ENCODE results near the gene MINDY1. TPM values are rescaled to one million over a fixed set of nuclear protein-coding genes. Genes with fewer than 3 reads are reported as not detected.
A peak's percentile ranks its signal among the peaks of the same experiment; 100 is the strongest.

Gene MINDY1
- total and polyA plus RNA-seq, 9 of the 15 experiments (the other 6 are each of a cell fraction or from before 2014, with no cell fraction given): 0.49 to 11.0 (median 6.0) TPM

DNA sequence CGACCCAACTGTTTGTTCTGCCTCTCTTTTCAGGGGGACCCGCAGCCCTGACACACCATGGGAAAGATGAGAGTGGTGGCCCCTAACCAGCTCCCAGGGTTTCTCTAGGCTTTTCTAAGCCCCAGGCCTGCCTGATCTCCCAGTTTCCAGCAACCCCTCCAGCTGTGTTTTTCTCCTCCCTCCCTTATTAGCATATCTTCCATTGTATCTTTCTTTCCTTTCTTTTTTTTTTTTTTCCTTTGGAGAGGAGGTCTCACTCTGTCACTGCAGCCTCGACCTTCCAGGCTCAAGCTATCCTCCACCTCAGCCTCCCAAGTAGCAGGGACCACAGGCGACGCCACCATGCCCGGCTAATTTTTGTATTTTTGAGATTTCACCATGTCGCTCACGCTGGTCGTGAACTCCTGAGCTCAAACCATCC lies 30.3 kb downstream of the MINDY1 start (continued):
- TF ChIP-seq KDM4B (IDR thresholded peaks at IDR 0.05; ENCODE audit: borderline replicate concordance in 2 of 2, low read depth in 1 of 2) (no peak), NR1H2 (CRISPR knock-in tag; IDR thresholded peaks at IDR 0.05) (no peak), ZNF561 (CRISPR knock-in tag; conservative IDR thresholded peaks at IDR 0.05) (no peak), RBM22 (IDR thresholded peaks at IDR 0.05; ENCODE audit: low read depth, low read length, poor library complexity, severe bottlenecking) (no peak), ZNF146 (CRISPR knock-in tag; IDR thresholded peaks at IDR 0.05; ENCODE audit: unreplicated experiment) (no peak), U2AF2 (optimal IDR thresholded peaks at IDR 0.05; ENCODE audit: low read depth, low read length) (no peak), GABPA (tag; conservative IDR thresholded peaks at IDR 0.05; ENCODE audit: low read depth) (no peak), SMARCC2 (IDR thresholded peaks at IDR 0.05; ENCODE audit: low read depth) (no peak), SMARCA5 (IDR thresholded peaks at IDR 0.05) (no peak), GTF2E2 (tag; IDR thresholded peaks at IDR 0.05) (no peak; the same call in 1 of the 2 replicates), ZNF12 (CRISPR knock-in tag; IDR thresholded peaks at IDR 0.05) (no peak)
- TF ChIP-seq, protein P1, sequence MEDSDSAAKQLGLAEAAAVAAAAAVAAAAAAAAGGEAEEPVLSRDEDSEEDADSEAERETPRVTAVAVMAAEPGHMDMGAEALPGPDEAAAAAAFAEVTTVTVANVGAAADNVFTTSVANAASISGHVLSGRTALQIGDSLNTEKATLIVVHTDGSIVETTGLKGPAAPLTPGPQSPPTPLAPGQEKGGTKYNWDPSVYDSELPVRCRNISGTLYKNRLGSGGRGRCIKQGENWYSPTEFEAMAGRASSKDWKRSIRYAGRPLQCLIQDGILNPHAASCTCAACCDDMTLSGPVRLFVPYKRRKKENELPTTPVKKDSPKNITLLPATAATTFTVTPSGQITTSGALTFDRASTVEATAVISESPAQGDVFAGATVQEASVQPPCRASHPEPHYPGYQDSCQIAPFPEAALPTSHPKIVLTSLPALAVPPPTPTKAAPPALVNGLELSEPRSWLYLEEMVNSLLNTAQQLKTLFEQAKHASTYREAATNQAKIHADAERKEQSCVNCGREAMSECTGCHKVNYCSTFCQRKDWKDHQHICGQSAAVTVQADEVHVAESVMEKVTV (CRISPR knock-in tag; IDR thresholded peaks at IDR 0.05): no peak
- TF ChIP-seq, protein P2, sequence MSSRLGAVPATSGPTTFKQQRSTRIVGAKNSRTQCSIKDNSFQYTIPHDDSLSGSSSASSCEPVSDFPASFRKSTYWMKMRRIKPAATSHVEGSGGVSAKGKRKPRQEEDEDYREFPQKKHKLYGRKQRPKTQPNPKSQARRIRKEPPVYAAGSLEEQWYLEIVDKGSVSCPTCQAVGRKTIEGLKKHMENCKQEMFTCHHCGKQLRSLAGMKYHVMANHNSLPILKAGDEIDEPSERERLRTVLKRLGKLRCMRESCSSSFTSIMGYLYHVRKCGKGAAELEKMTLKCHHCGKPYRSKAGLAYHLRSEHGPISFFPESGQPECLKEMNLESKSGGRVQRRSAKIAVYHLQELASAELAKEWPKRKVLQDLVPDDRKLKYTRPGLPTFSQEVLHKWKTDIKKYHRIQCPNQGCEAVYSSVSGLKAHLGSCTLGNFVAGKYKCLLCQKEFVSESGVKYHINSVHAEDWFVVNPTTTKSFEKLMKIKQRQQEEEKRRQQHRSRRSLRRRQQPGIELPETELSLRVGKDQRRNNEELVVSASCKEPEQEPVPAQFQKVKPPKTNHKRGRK (tag; IDR thresholded peaks at IDR 0.05): 0 out of 2 replicates have a peak, but pooled peaks have one; percentile 43
- TF ChIP-seq, protein P3, sequence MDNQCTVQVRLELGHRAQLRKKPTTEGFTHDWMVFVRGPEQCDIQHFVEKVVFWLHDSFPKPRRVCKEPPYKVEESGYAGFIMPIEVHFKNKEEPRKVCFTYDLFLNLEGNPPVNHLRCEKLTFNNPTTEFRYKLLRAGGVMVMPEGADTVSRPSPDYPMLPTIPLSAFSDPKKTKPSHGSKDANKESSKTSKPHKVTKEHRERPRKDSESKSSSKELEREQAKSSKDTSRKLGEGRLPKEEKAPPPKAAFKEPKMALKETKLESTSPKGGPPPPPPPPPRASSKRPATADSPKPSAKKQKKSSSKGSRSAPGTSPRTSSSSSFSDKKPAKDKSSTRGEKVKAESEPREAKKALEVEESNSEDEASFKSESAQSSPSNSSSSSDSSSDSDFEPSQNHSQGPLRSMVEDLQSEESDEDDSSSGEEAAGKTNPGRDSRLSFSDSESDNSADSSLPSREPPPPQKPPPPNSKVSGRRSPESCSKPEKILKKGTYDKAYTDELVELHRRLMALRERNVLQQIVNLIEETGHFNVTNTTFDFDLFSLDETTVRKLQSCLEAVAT (IDR thresholded peaks at IDR 0.05): no peak; a peak in 1 of 4 replicates
- TF ChIP-seq, protein P4, sequence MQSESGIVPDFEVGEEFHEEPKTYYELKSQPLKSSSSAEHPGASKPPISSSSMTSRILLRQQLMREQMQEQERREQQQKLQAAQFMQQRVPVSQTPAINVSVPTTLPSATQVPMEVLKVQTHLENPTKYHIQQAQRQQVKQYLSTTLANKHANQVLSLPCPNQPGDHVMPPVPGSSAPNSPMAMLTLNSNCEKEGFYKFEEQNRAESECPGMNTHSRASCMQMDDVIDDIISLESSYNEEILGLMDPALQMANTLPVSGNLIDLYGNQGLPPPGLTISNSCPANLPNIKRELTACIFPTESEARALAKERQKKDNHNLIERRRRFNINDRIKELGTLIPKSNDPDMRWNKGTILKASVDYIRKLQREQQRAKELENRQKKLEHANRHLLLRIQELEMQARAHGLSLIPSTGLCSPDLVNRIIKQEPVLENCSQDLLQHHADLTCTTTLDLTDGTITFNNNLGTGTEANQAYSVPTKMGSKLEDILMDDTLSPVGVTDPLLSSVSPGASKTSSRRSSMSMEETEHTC (IDR thresholded peaks at IDR 0.05): no peak
- TF ChIP-seq, protein P5, sequence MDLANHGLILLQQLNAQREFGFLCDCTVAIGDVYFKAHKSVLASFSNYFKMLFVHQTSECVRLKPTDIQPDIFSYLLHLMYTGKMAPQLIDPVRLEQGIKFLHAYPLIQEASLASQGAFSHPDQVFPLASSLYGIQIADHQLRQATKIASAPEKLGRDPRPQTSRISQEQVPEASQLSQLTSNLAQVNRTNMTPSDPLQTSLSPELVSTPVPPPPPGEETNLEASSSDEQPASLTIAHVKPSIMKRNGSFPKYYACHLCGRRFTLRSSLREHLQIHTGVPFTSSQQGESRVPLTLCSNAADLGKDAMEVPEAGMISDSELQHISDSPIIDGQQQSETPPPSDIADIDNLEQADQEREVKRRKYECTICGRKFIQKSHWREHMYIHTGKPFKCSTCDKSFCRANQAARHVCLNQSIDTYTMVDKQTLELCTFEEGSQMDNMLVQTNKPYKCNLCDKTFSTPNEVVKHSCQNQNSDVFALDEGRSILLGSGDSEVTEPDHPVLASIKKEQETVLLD (IDR thresholded peaks at IDR 0.05): 0 out of 2 replicates have a peak, but pooled peaks have one; percentile 2
- TF ChIP-seq, protein P6, sequence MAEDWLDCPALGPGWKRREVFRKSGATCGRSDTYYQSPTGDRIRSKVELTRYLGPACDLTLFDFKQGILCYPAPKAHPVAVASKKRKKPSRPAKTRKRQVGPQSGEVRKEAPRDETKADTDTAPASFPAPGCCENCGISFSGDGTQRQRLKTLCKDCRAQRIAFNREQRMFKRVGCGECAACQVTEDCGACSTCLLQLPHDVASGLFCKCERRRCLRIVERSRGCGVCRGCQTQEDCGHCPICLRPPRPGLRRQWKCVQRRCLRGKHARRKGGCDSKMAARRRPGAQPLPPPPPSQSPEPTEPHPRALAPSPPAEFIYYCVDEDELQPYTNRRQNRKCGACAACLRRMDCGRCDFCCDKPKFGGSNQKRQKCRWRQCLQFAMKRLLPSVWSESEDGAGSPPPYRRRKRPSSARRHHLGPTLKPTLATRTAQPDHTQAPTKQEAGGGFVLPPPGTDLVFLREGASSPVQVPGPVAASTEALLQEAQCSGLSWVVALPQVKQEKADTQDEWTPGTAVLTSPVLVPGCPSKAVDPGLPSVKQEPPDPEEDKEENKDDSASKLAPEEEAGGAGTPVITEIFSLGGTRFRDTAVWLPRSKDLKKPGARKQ (CRISPR knock-in tag; IDR thresholded peaks at IDR 0.05): no peak

Data from K562 (cell line).